Measurements from ENCODE around the gene WEE1.

The WEE1 gene

GRCh38 chr11:9625162-9625561, 51.7 kb downstream of the WEE1 start:
- no peak for FAIRE-seq

GRCh38 chr11:9625728-9626127, 52.3 kb downstream of the WEE1 start:
- no peak for FAIRE-seq

- FAIRE-seq: no peak
These were observed 53.3 kb downstream of the WEE1 start for GRCh38 chr11:9626496-9627394.

- FAIRE-seq: no peak
These were observed 55.6 kb downstream of the WEE1 start for GRCh38 chr11:9629064-9629463.

- no peak for FAIRE-seq
These were observed 60.2 kb downstream of the WEE1 start for GRCh38 chr11:9633679-9634078.

GRCh38 chr11:9636691-9637090, 63.2 kb downstream of the WEE1 start:
- no peak for FAIRE-seq

- no peak for FAIRE-seq
These were observed 65.6 kb downstream of the WEE1 start for GRCh38 chr11:9639099-9639498.
